Measurements from ENCODE around the gene BEX3.

- TF ChIP-seq CTCF (IDR thresholded peaks at IDR 0.05) (no peak), POLR2A (IDR thresholded peaks at IDR 0.05) (no peak)
Observed at GRCh38 chrX:103417370-103417769, 41.0 kb downstream of the BEX3 start.
